ENCODE results near the gene TRAF3IP1. TPM values are rescaled to one million over a fixed set of nuclear protein-coding genes. Genes with fewer than 3 reads are reported as not detected.

Gene TRAF3IP1
- polyA plus RNA-seq, 3 donors: 1.2 to 1.5 (median 1.5) TPM

- no peak overlapping the region for H3K4me3 Mint-ChIP-seq
- TF ChIP-seq CTCF (IDR thresholded peaks at IDR 0.05): no peak
- H3K27ac ChIP-seq (ENCODE audit: low read depth in 1 of 2, low read length in 2 of 2): no peak overlapping the region
- 97% methylated on average over 20 of the region's 20 CpGs for WGBS (ENCODE audit: insufficient coverage)
- peaks cover 55 to 87% of the 10 kb centered on the region in 2 donors for H3K36me3 ChIP-seq (replicated peaks in 1 of 2; ENCODE audit: control insufficient read depth in 1 of 2, insufficient read depth in 2 of 2, low read length in 2 of 2)
- no peaks in the 10 kb centered on the region for H3K9me3 Mint-ChIP-seq
- peaks cover 19 to 21% of the 10 kb centered on the region in 2 donors for H3K4me1 ChIP-seq (ENCODE audit: control insufficient read depth in 1 of 2, insufficient read depth in 2 of 2, low read length in 2 of 2)
- no peak overlapping the region for H2AFZ ChIP-seq (ENCODE audit: insufficient read depth, low read depth, low read length, poor library complexity, severe bottlenecking)
- peaks cover 98% of the 10 kb centered on the region for H3K79me2 ChIP-seq (ENCODE audit: insufficient read depth, low read length)
- H3K4me3 ChIP-seq (replicated peaks in 1 of 3; ENCODE audit: low read depth in 2 of 3, low read length in 3 of 3): no peak overlapping the region
- no peak for DNase-seq
- no peak overlapping the region for H3K4me2 ChIP-seq (replicated peaks; ENCODE audit: extremely low read depth, low read length, poor library complexity, severe bottlenecking)
- H3K27me3 Mint-ChIP-seq (ENCODE audit: low read depth in 3 of 3): no peaks in the 10 kb centered on the region
- no peak overlapping the region for H3K9ac ChIP-seq (ENCODE audit: insufficient read depth, low read length, poor library complexity, severe bottlenecking)
- intact Hi-C loops (cut with micrococcal nuclease): no loop called here
- no peaks in the 10 kb centered on the region for H3K27me3 ChIP-seq (ENCODE audit: control insufficient read depth in 2 of 2, insufficient read depth in 2 of 2, low read length in 2 of 2)
- no peaks in the 10 kb centered on the region for H3K9me3 ChIP-seq (replicated peaks in 1 of 2; ENCODE audit: control insufficient read depth in 1 of 2, insufficient read depth in 1 of 2, low read length in 2 of 2)
- H4K20me1 ChIP-seq (ENCODE audit: insufficient read depth, low read length): peaks cover 82% of the 10 kb centered on the region
- H3K4me1 Mint-ChIP-seq: peaks cover 36% of the 10 kb centered on the region
- peaks cover 71 to 82% of the 10 kb centered on the region in 2 donors for H3K36me3 Mint-ChIP-seq
- no peak overlapping the region for H3K27ac Mint-ChIP-seq
Observed at GRCh38 chr2:238435752-238436096, 115.4 kb downstream of the TRAF3IP1 start.

GRCh38 chr2:238438856-238439849 lies 118.8 kb downstream of the TRAF3IP1 start:
- Mint-ChIP-seq H3K4me3 (no peak overlapping the region), H3K9me3 (no peaks in the 10 kb centered on the region), H3K36me3 (peaks cover 78 to 95% of the 10 kb centered on the region in 2 donors), H3K27me3 (ENCODE audit: low read depth in 3 of 3) (peaks cover 0 to 1% (median 0%) of the 10 kb centered on the region in 3 donors), H3K4me1 (peaks cover 18% of the 10 kb centered on the region), H3K27ac (peak overlapping the region in 2 of 7 donors; percentile 10 to 46)
- peaks cover 98% of the 10 kb centered on the region for H3K79me2 ChIP-seq (ENCODE audit: insufficient read depth, low read length)
- 98% methylated on average over 12 of the region's 24 CpGs for WGBS (ENCODE audit: insufficient coverage)
- H4K20me1 ChIP-seq (ENCODE audit: insufficient read depth, low read length): peaks cover 87% of the 10 kb centered on the region
- intact Hi-C loops (cut with micrococcal nuclease): no loop called here
- H3K36me3 ChIP-seq (replicated peaks in 1 of 2; ENCODE audit: control insufficient read depth in 1 of 2, insufficient read depth in 2 of 2, low read length in 2 of 2): peaks cover 60 to 93% of the 10 kb centered on the region in 2 donors
- no peak for TF ChIP-seq CTCF (IDR thresholded peaks at IDR 0.05)
- H3K9ac ChIP-seq (ENCODE audit: insufficient read depth, low read length, poor library complexity, severe bottlenecking): no peak overlapping the region
- H3K27ac ChIP-seq (ENCODE audit: low read depth in 1 of 2, low read length in 2 of 2): no peak overlapping the region
- DNase-seq: no peak
- H3K9me3 ChIP-seq (replicated peaks in 1 of 2; ENCODE audit: control insufficient read depth in 1 of 2, insufficient read depth in 1 of 2, low read length in 2 of 2): no peaks in the 10 kb centered on the region
- H2AFZ ChIP-seq (ENCODE audit: insufficient read depth, low read depth, low read length, poor library complexity, severe bottlenecking): no peak overlapping the region
- H3K4me1 ChIP-seq (ENCODE audit: control insufficient read depth in 1 of 2, insufficient read depth in 2 of 2, low read length in 2 of 2): peaks cover 10 to 13% of the 10 kb centered on the region in 2 donors
- H3K4me3 ChIP-seq (replicated peaks in 1 of 3; ENCODE audit: low read depth in 2 of 3, low read length in 3 of 3): no peak overlapping the region
- no peaks in the 10 kb centered on the region for H3K27me3 ChIP-seq (ENCODE audit: control insufficient read depth in 2 of 2, insufficient read depth in 2 of 2, low read length in 2 of 2)
- H3K4me2 ChIP-seq (replicated peaks; ENCODE audit: extremely low read depth, low read length, poor library complexity, severe bottlenecking): no peak overlapping the region

Data from CD14-positive monocyte (primary cell).